Left ventricle myocardium inferior (tissue), 1 donor: ENCODE measurements around the gene QSOX2. TPM values are rescaled to one million over a fixed set of nuclear protein-coding genes. Genes with fewer than 3 reads are reported as not detected.

Source experiments
- DNase-seq: peaks from one replicate; pipeline ENCODE4 v3.0.0-alpha.2; 2020
- H3K27ac ChIP-seq: fragments of 200-600 bp; replicated peaks from 2 replicates; pipeline ENCODE4 v1.8.0; 2021
- H3K27me3 ChIP-seq: fragments of 200-600 bp; 2 replicates; pipeline ENCODE4 v1.8.0; 2021; ENCODE audit warnings: low read depth
- H3K36me3 ChIP-seq: fragments of 200-600 bp; 2 replicates; pipeline ENCODE4 v1.8.0; 2021
- H3K4me1 ChIP-seq: fragments of 200-600 bp; 2 replicates; pipeline ENCODE4 v1.8.0; 2021
- H3K4me3 ChIP-seq: fragments of 200-600 bp; 2 replicates; pipeline ENCODE4 v1.8.0; 2021; ENCODE audit warnings: mild to moderate bottlenecking, moderate library complexity
- H3K9me3 ChIP-seq: fragments of 200-600 bp; replicated peaks from 2 replicates; pipeline ENCODE4 v1.8.0; 2021
- CTCF ChIP-seq: fragments of 200-600 bp; IDR thresholded peaks from 2 replicates; pipeline ENCODE4 v1.8.0; 2021; ENCODE audit warnings: antibody characterized with exemption, mild to moderate bottlenecking, borderline replicate concordance
- intact Hi-C: fragments of 100-400 bp; cut with micrococcal nuclease; formaldehyde crosslinking; loops from one replicate; pipeline ENCODE4 v1.11.0; 2022
- total RNA-seq: library from RNA; stranded (reverse); fragmentation: NEBNext Ultra II Directional; extraction: Animal tissue kit (Norgen Biotek cat#: 25700); gene quantifications from one replicate; pipeline ENCODE4 v1.2.1, GENCODE V29; 2021
- donor health status: DM: no; HTN: yes; CAD: no; lungs with severe emphysema.

QSOX2 gene
- total RNA-seq, 1 donor from 2014 or later = 8.0 TPM

GRCh38 chr9:136181784-136182419, 63.7 kb downstream of the QSOX2 start:
- H3K27me3 ChIP-seq = peaks cover 86% of the 10 kb centered on the region
- no peak for DNase-seq
- no peak for TF ChIP-seq CTCF

GRCh38 chr9:136180586-136180985, 65.0 kb downstream of the QSOX2 start:
- Histone ChIP-seq H3K27ac (no peak overlapping the region), H3K27me3 (peaks cover 80% of the 10 kb centered on the region), H3K4me1 (no peaks in the 10 kb centered on the region), H3K9me3 (no peaks in the 10 kb centered on the region), H3K36me3 (no peaks in the 10 kb centered on the region), H3K4me3 (no peak overlapping the region)
- intact Hi-C loops = no loop called here
- no peak for TF ChIP-seq CTCF
- no peak for DNase-seq

More at GRCh38 chr9:136181784-136182419, 63.7 kb downstream of the QSOX2 start:
- Histone ChIP-seq H3K36me3 (no peaks in the 10 kb centered on the region), H3K27ac (no peak overlapping the region), H3K9me3 (no peaks in the 10 kb centered on the region), H3K4me1 (no peaks in the 10 kb centered on the region), H3K4me3 (no peak overlapping the region)
- intact Hi-C loops = no loop called here

- Histone ChIP-seq H3K27me3 (peaks cover 72% of the 10 kb centered on the region), H3K4me3 (no peak overlapping the region), H3K27ac (no peak overlapping the region), H3K9me3 (no peaks in the 10 kb centered on the region), H3K4me1 (no peaks in the 10 kb centered on the region), H3K36me3 (no peaks in the 10 kb centered on the region)
- intact Hi-C loops = no loop called here
- no peak for DNase-seq
- no peak for TF ChIP-seq CTCF
These were observed 65.9 kb downstream of the QSOX2 start for GRCh38 chr9:136179761-136180160.

GRCh38 chr9:136179101-136179616, 66.5 kb downstream of the QSOX2 start:
- no peak overlapping the region for H3K4me3 ChIP-seq
- peaks cover 66% of the 10 kb centered on the region for H3K27me3 ChIP-seq
- no peak for DNase-seq
- H3K36me3 ChIP-seq = no peaks in the 10 kb centered on the region
- H3K4me1 ChIP-seq = no peaks in the 10 kb centered on the region
- no peak overlapping the region for H3K27ac ChIP-seq
- no peaks in the 10 kb centered on the region for H3K9me3 ChIP-seq
- intact Hi-C loops = no loop called here
- TF ChIP-seq CTCF = no peak

- intact Hi-C loops = no loop called here
- TF ChIP-seq CTCF = no peak
- no peak for DNase-seq
- no peak overlapping the region for H3K4me3 ChIP-seq
- H3K27ac ChIP-seq = no peak overlapping the region
- no peaks in the 10 kb centered on the region for H3K36me3 ChIP-seq
- peaks cover 62% of the 10 kb centered on the region for H3K27me3 ChIP-seq
- no peaks in the 10 kb centered on the region for H3K4me1 ChIP-seq
- no peaks in the 10 kb centered on the region for H3K9me3 ChIP-seq
These were observed 66.9 kb downstream of the QSOX2 start for GRCh38 chr9:136178773-136179075.
